Effector CD4-positive, alpha-beta T cell (primary cell): ENCODE data around the gene DYDC1. TPM values are rescaled to one million over a fixed set of nuclear protein-coding genes. Genes with fewer than 3 reads are reported as not detected.
"Not testable (repeated sequence)": the region's sequence is repeated elsewhere in the genome, so short reads cannot be mapped to it uniquely, and the experiment has no call there.

Source experiments
- DNase-seq: peaks from one replicate; pipeline ENCODE4 v3.0.0-alpha.2; 2020
- total RNA-seq: gene quantifications from one replicate; lab custom pipeline; 2026; lab: John Stamatoyannopoulos, UW

DYDC1 gene
- total RNA-seq: not detected

- no peak for DNase-seq
Observed at GRCh38 chr10:80356563-80356988, at the start of gene DYDC1, which contains the start of gene DYDC2. TSS of gene DYDC1 (minus strand) at chr10:80356755. CDS start at chr10:80352601, 4,154 bp downstream. TSS of gene DYDC2 (plus strand) at chr10:80356781. CDS start at chr10:80362444, 5,663 bp downstream.

GRCh38 chr10:80406204-80406603 is 49.6 kb upstream of the DYDC1 start:
- DNase-seq: no peak

- no peak for DNase-seq
Observed at GRCh38 chr10:80405626-80406025, 49.1 kb upstream of the DYDC1 start.

GRCh38 chr10:80405035-80405434 is 48.5 kb upstream of the DYDC1 start:
- no peak for DNase-seq

GRCh38 chr10:80400136-80400804 is 43.7 kb upstream of the DYDC1 start:
- DNase-seq: no peak

- DNase-seq: no peak
Observed at GRCh38 chr10:80397014-80397413, 40.5 kb upstream of the DYDC1 start.

GRCh38 chr10:80394358-80394916 is 37.9 kb upstream of the DYDC1 start:
- DNase-seq: no peak

GRCh38 chr10:80392250-80392649 is 35.7 kb upstream of the DYDC1 start:
- no peak for DNase-seq

- DNase-seq: no peak
Observed at GRCh38 chr10:80390740-80391139, 34.2 kb upstream of the DYDC1 start.

GRCh38 chr10:80382989-80383388 is 26.4 kb upstream of the DYDC1 start:
- no peak for DNase-seq

- no peak for DNase-seq
Observed at GRCh38 chr10:80380185-80380584, 23.6 kb upstream of the DYDC1 start.

- DNase-seq: no peak
Observed at GRCh38 chr10:80379701-80380100, 23.1 kb upstream of the DYDC1 start.

- DNase-seq: no peak
Observed at GRCh38 chr10:80373502-80373901, 16.9 kb upstream of the DYDC1 start.

- no peak for DNase-seq
Observed at GRCh38 chr10:80372675-80373074, 16.1 kb upstream of the DYDC1 start.

GRCh38 chr10:80371467-80371866 is 14.9 kb upstream of the DYDC1 start:
- no peak for DNase-seq

- no peak for DNase-seq
Observed at GRCh38 chr10:80365510-80365909, 9.0 kb upstream of the DYDC1 start.

- DNase-seq: no peak
Observed at GRCh38 chr10:80359644-80360043, 3.1 kb upstream of the DYDC1 start.

- not testable (repeated sequence) for DNase-seq
Observed at GRCh38 chr10:80358925-80359324, 2.4 kb upstream of the DYDC1 start.

- DNase-seq: no peak
Observed at GRCh38 chr10:80357851-80358125, 1.2 kb upstream of the DYDC1 start.

GRCh38 chr10:80356989-80357850 is 665 bp upstream of the DYDC1 start:
- no peak for DNase-seq

- no peak for DNase-seq
Observed at GRCh38 chr10:80351220-80351619, 5.3 kb downstream of the DYDC1 start.

GRCh38 chr10:80350251-80350650 is 6.3 kb downstream of the DYDC1 start:
- no peak for DNase-seq

- DNase-seq: no peak
Observed at GRCh38 chr10:80344912-80345311, 11.6 kb downstream of the DYDC1 start.

- no peak for DNase-seq
Observed at GRCh38 chr10:80344276-80344675, 12.3 kb downstream of the DYDC1 start.
